Measurements from ENCODE around the gene AMPH. TPM values are rescaled to one million over a fixed set of nuclear protein-coding genes. Genes with fewer than 3 reads are reported as not detected.
"Not testable (repeated sequence)": the region's sequence is repeated elsewhere in the genome, so short reads cannot be mapped to it uniquely, and the experiment has no call there.

The AMPH gene
- total RNA-seq, 1 donor from 2014 or later = 13.3 TPM

GRCh38 chr7:38369816-38370493 lies 261.2 kb downstream of the AMPH start:
- intact Hi-C loops (cut with DNase I) = no loop called here
- H3K4me3 ChIP-seq = peak overlapping the region in 1 of 2 donors; percentile 30
- no peak for TF ChIP-seq POLR2A (IDR thresholded peaks at IDR 0.05)
- no peak for TF ChIP-seq POLR2AphosphoS5 (IDR thresholded peaks at IDR 0.05; ENCODE audit: insufficient read depth in 1 of 2, low read depth in 1 of 2)
- peak; percentile 42 to 55 (median 44) for TF ChIP-seq CTCF (IDR thresholded peaks at IDR 0.05)

GRCh38 chr7:38368191-38368605 lies 263.0 kb downstream of the AMPH start:
- H3K27me3 ChIP-seq = no peaks in the 10 kb centered on the region
- DNase-seq (ENCODE audit: extremely low spot score in 2 of 2) = no peak

More at GRCh38 chr7:38369816-38370493, 261.2 kb downstream of the AMPH start:
- H3K36me3 ChIP-seq = no peaks in the 10 kb centered on the region
- no peak for DNase-seq (ENCODE audit: extremely low spot score in 2 of 2)
- no peak overlapping the region for H3K27ac ChIP-seq
- no peaks in the 10 kb centered on the region for H3K9me3 ChIP-seq
- H3K4me1 ChIP-seq = no peaks in the 10 kb centered on the region
- no peaks in the 10 kb centered on the region for H3K27me3 ChIP-seq

GRCh38 chr7:38367301-38367890 lies 263.8 kb downstream of the AMPH start:
- Histone ChIP-seq H3K27me3 (no peaks in the 10 kb centered on the region), H3K9me3 (no peaks in the 10 kb centered on the region), H3K36me3 (no peaks in the 10 kb centered on the region), H3K4me3 (no peak overlapping the region), H3K27ac (no peak overlapping the region), H3K4me1 (no peaks in the 10 kb centered on the region)
- no peak for DNase-seq (ENCODE audit: extremely low spot score in 2 of 2)
- TF ChIP-seq CTCF (IDR thresholded peaks at IDR 0.05) = no peak
- intact Hi-C loops (cut with DNase I) = no loop called here

More at GRCh38 chr7:38368191-38368605, 263.0 kb downstream of the AMPH start:
- H3K9me3 ChIP-seq = no peaks in the 10 kb centered on the region
- intact Hi-C loops (cut with DNase I) = no loop called here
- H3K27ac ChIP-seq = no peak overlapping the region
- H3K36me3 ChIP-seq = no peaks in the 10 kb centered on the region
- no peak for TF ChIP-seq POLR2AphosphoS5 (IDR thresholded peaks at IDR 0.05; ENCODE audit: insufficient read depth in 1 of 2, low read depth in 1 of 2)
- peak in 1 of 3 experiments; percentile 21 for TF ChIP-seq CTCF (IDR thresholded peaks at IDR 0.05)
- no peaks in the 10 kb centered on the region for H3K4me1 ChIP-seq
- H3K4me3 ChIP-seq = no peak overlapping the region

- H3K4me1 ChIP-seq; H3K27ac ChIP-seq; H3K4me3 ChIP-seq; H3K9me3 ChIP-seq; H3K36me3 ChIP-seq; H3K27me3 ChIP-seq; DNase-seq (ENCODE audit: extremely low spot score in 2 of 2); intact Hi-C loops (cut with DNase I): not testable (repeated sequence)
- TF ChIP-seq CTCF (IDR thresholded peaks at IDR 0.05) = peak in 1 of 3 experiments; percentile 19
Measured at GRCh38 chr7:38363379-38363778, 267.8 kb downstream of the AMPH start.

- H3K4me1 ChIP-seq; intact Hi-C loops (cut with DNase I); H3K9me3 ChIP-seq; DNase-seq (ENCODE audit: extremely low spot score in 2 of 2); H3K36me3 ChIP-seq; H3K4me3 ChIP-seq; H3K27me3 ChIP-seq; H3K27ac ChIP-seq: not testable (repeated sequence)
Measured at GRCh38 chr7:38362611-38363237, 268.4 kb downstream of the AMPH start.
